Fibroblast of lung (primary cell): Measurements from ENCODE around the gene HNF4A. TPM values are rescaled to one million over a fixed set of nuclear protein-coding genes. Genes with fewer than 3 reads are reported as not detected.
A peak's percentile ranks its signal among the peaks of the same experiment; 100 is the strongest.

Experiments
- DNase-seq, 2 donors: peaks; one replicate each; pipeline versions ENCODE4 v3.0.0 to v3.0.0-alpha.2; 2010; ENCODE audit warnings: low read depth in 2 of 2
- H2AFZ ChIP-seq: 2 replicates; pipeline ENCODE4 v1.5.1; 2012; ENCODE audit warnings: low read length, control low read depth, inconsistent platforms
- H3K27ac ChIP-seq: 2 replicates; pipeline ENCODE4 v1.5.1; 2011; ENCODE audit warnings: low read length, control low read depth; ENCODE audit not compliant: insufficient read depth
- H3K27me3 ChIP-seq: 2 replicates; pipeline ENCODE4 v1.5.1; 2011; ENCODE audit warnings: mild to moderate bottlenecking, low read length; ENCODE audit not compliant: control insufficient read depth, insufficient read depth
- H3K36me3 ChIP-seq: 2 replicates; pipeline ENCODE4 v1.5.1; 2011; ENCODE audit warnings: low read length; ENCODE audit not compliant: control insufficient read depth, insufficient read depth
- H3K4me1 ChIP-seq: 2 replicates; pipeline ENCODE4 v1.5.1; 2011; ENCODE audit warnings: low read length; ENCODE audit not compliant: control insufficient read depth, insufficient read depth; ENCODE audit errors: extremely low read depth
- H3K4me2 ChIP-seq: 2 replicates; pipeline ENCODE4 v1.5.1; 2011; ENCODE audit warnings: low read length, control low read depth; ENCODE audit not compliant: insufficient read depth; ENCODE audit errors: extremely low read depth
- H3K4me3 ChIP-seq, 4 experiments: fragments of 200-600 bp in 1 of 4; sonication (generic) in 1 of 4; replicated peaks in 1 of 4; 2 replicates each; pipeline ENCODE4 v1.5.1; 2011 to 2016; ENCODE audit warnings: low read length in 4 of 4, low read depth in 3 of 4, mild to moderate bottlenecking in 3 of 4, control low read depth in 2 of 4, inconsistent platforms in 1 of 4, mixed read lengths in 1 of 4; ENCODE audit not compliant: insufficient read depth in 1 of 4; ENCODE audit errors: control extremely low read depth in 1 of 4
- H3K79me2 ChIP-seq: 2 replicates; pipeline ENCODE4 v1.5.1; 2012; ENCODE audit warnings: mild to moderate bottlenecking, low read length, inconsistent platforms; ENCODE audit not compliant: control insufficient read depth, insufficient read depth
- H3K9ac ChIP-seq: 2 replicates; pipeline ENCODE4 v1.5.1; 2011; ENCODE audit warnings: mild to moderate bottlenecking, low read length, control low read depth; ENCODE audit not compliant: insufficient read depth
- H3K9me3 ChIP-seq: 2 replicates; pipeline ENCODE4 v1.5.1; 2012; ENCODE audit warnings: low read depth, low read length; ENCODE audit not compliant: control insufficient read depth, insufficient read depth
- H4K20me1 ChIP-seq: 2 replicates; pipeline ENCODE4 v1.5.1; 2011; ENCODE audit warnings: low read length; ENCODE audit not compliant: control insufficient read depth, insufficient read depth; ENCODE audit errors: extremely low read depth
- CTCF ChIP-seq, 2 donors: IDR thresholded peaks in 1 of 2; conservative IDR thresholded peaks in 1 of 2; 1 replicate in 1 of 2; 2 replicates in 1 of 2; pipeline ENCODE4 v1.5.1; 2011 to 2012; ENCODE audit warnings: low read length in 2 of 2, control low read depth in 1 of 2, inconsistent platforms in 1 of 2, low read depth in 1 of 2, mild to moderate bottlenecking in 1 of 2
- EZH2 ChIP-seq: IDR thresholded peaks from 2 replicates; pipeline ENCODE4 v1.5.1; 2012; ENCODE audit warnings: low read length, control low read depth, mild to moderate bottlenecking; ENCODE audit errors: missing control alignments
- polyA plus RNA-seq, 2 donors: library from polyadenylated mRNA; depleted of rRNA in 1 of 2; stranded (reverse) in 1 of 2; unstranded in 1 of 2; fragments of >200 nt; gene quantifications; 2 replicates each; pipeline ENCODE4 v1.2.1, GENCODE V29; 2011 to 2012; ENCODE audit warnings: missing spikeins in 1 of 2
- total RNA-seq: library from RNA; depleted of rRNA; stranded (reverse); fragments of >200 nt; gene quantifications from 2 replicates; pipeline ENCODE4 v1.2.1, GENCODE V29; 2014

HNF4A gene
- total and polyA plus RNA-seq, 2 donors (not counting 1 experiment from before 2014, with no cell fraction given), result not detected

GRCh38 chr20:44419131-44419844 is 63.8 kb downstream of the HNF4A start:
- Histone ChIP-seq H2AFZ (no peak overlapping the region), H4K20me1 (no peaks in the 10 kb centered on the region), H3K79me2 (no peaks in the 10 kb centered on the region), H3K27me3 (peaks cover 6% of the 10 kb centered on the region), H3K4me3 (no peak overlapping the region), H3K27ac (no peak overlapping the region), H3K4me1 (no peaks in the 10 kb centered on the region), H3K4me2 (no peak overlapping the region), H3K9ac (no peak overlapping the region), H3K9me3 (no peaks in the 10 kb centered on the region), H3K36me3 (no peaks in the 10 kb centered on the region)
- DNase-seq, result no peak
- TF ChIP-seq EZH2, result no peak
- TF ChIP-seq CTCF (conservative IDR thresholded peaks at IDR 0.05 in 1 of 2, IDR thresholded peaks at IDR 0.05 in 1 of 2; ENCODE audit: low read depth in 1 of 2, low read length in 2 of 2), result no peak

GRCh38 chr20:44420497-44420896 is 65.0 kb downstream of the HNF4A start:
- Histone ChIP-seq H3K9me3 (no peaks in the 10 kb centered on the region), H3K4me2 (no peak overlapping the region), H3K36me3 (no peaks in the 10 kb centered on the region), H3K27ac (no peak overlapping the region), H2AFZ (no peak overlapping the region), H3K9ac (no peak overlapping the region), H3K79me2 (no peaks in the 10 kb centered on the region), H3K4me3 (no peak overlapping the region), H3K27me3 (peaks cover 6% of the 10 kb centered on the region), H4K20me1 (no peaks in the 10 kb centered on the region), H3K4me1 (no peaks in the 10 kb centered on the region)
- TF ChIP-seq EZH2, result no peak
- TF ChIP-seq CTCF (conservative IDR thresholded peaks at IDR 0.05 in 1 of 2, IDR thresholded peaks at IDR 0.05 in 1 of 2; ENCODE audit: low read depth in 1 of 2, low read length in 2 of 2), result no peak
- DNase-seq, result no peak

GRCh38 chr20:44422083-44422482 is 66.6 kb downstream of the HNF4A start:
- Histone ChIP-seq H4K20me1 (no peaks in the 10 kb centered on the region), H3K36me3 (no peaks in the 10 kb centered on the region), H2AFZ (no peak overlapping the region), H3K27ac (no peak overlapping the region), H3K79me2 (no peaks in the 10 kb centered on the region), H3K9ac (no peak overlapping the region), H3K4me3 (no peak overlapping the region), H3K4me1 (no peaks in the 10 kb centered on the region), H3K4me2 (no peak overlapping the region), H3K9me3 (no peaks in the 10 kb centered on the region), H3K27me3 (no peaks in the 10 kb centered on the region)
- no peak for TF ChIP-seq CTCF (conservative IDR thresholded peaks at IDR 0.05 in 1 of 2, IDR thresholded peaks at IDR 0.05 in 1 of 2; ENCODE audit: low read depth in 1 of 2, low read length in 2 of 2)
- no peak for TF ChIP-seq EZH2
- peak; percentile 38 to 67 for DNase-seq
